HEK293 (cell line): ENCODE measurements around the gene DGKD.

ENCODE experiments used
- CTCF ChIA-PET: fragments of 350-600 bp; formaldehyde crosslinking; extraction: SDS; loops from one replicate; lab custom pipeline; 2021; ENCODE audit warnings: antibody characterized with exemption; lab: Yijun Ruan, JAX
- POLR2A ChIA-PET: fragments of 300-600 bp; formaldehyde crosslinking; extraction: SDS; loops from one replicate; lab custom pipeline; 2020; ENCODE audit warnings: antibody characterized with exemption, inconsistent platforms; lab: Yijun Ruan, JAX
- H3K27ac ChIP-seq: fragments of 200-500 bp; sonication (Bioruptor generic); 2 replicates; pipeline ENCODE4 v1.5.1; 2014; ENCODE audit warnings: low read depth, low read length, control low read depth, inconsistent platforms; ENCODE audit errors: extremely low read depth
- H3K36me3 ChIP-seq, 2 experiments: fragments of 200-500 bp in 1 of 2; sonication (Bioruptor generic) in 1 of 2; 1 replicate in 1 of 2; 2 replicates in 1 of 2; pipeline ENCODE4 v1.5.1; 2014 to 2017; ENCODE audit warnings: inconsistent platforms in 2 of 2, low read length in 2 of 2; ENCODE audit not compliant: control insufficient read depth in 2 of 2, insufficient read depth in 1 of 2
- H3K4me1 ChIP-seq: fragments of 200-500 bp; sonication (Bioruptor generic); 2 replicates; pipeline ENCODE4 v1.5.1; 2014; ENCODE audit warnings: mild to moderate bottlenecking, low read length, inconsistent platforms; ENCODE audit not compliant: control insufficient read depth, insufficient read depth
- H3K4me3 ChIP-seq: 2 replicates; pipeline ENCODE4 v1.5.1; 2011; ENCODE audit warnings: low read depth, mild to moderate bottlenecking, control low read depth, low read length, moderate library complexity
- H3K9me3 ChIP-seq: fragments of 200-500 bp; sonication (Bioruptor generic); 2 replicates; pipeline ENCODE4 v1.5.1; 2014; ENCODE audit warnings: low read depth, low read length, inconsistent platforms; ENCODE audit not compliant: control insufficient read depth, insufficient read depth
- MYNN ChIP-seq: fragments of 450-650 bp; formaldehyde crosslinking; IDR thresholded peaks from 2 replicates; pipeline ENCODE4 v1.5.1; 2016; ENCODE audit warnings: missing biosample characterization, missing genetic modification characterization, borderline replicate concordance
- MZF1 ChIP-seq: fragments of 450-650 bp; formaldehyde crosslinking; IDR thresholded peaks from 2 replicates; pipeline ENCODE4 v1.5.1; 2017; ENCODE audit warnings: missing biosample characterization, missing genetic modification characterization, borderline replicate concordance
- OSR2 ChIP-seq: fragments of 450-650 bp; formaldehyde crosslinking; IDR thresholded peaks from 2 replicates; pipeline ENCODE4 v1.5.1; 2016; ENCODE audit warnings: missing biosample characterization, missing genetic modification characterization
- PRDM1 ChIP-seq: fragments of 450-650 bp; formaldehyde crosslinking; IDR thresholded peaks from 2 replicates; pipeline ENCODE4; 2016; ENCODE audit warnings: missing biosample characterization, missing genetic modification characterization
- WT1 ChIP-seq: fragments of 450-650 bp; formaldehyde crosslinking; IDR thresholded peaks from 2 replicates; pipeline ENCODE4 v1.5.1; 2016; ENCODE audit warnings: missing biosample characterization, missing genetic modification characterization
- ZBTB1 ChIP-seq: fragments of 450-650 bp; formaldehyde crosslinking; IDR thresholded peaks from 2 replicates; pipeline ENCODE4 v1.5.1; 2016; ENCODE audit warnings: missing biosample characterization, missing genetic modification characterization
- ZFP37 ChIP-seq: fragments of 450-650 bp; formaldehyde crosslinking; IDR thresholded peaks from 2 replicates; pipeline ENCODE4 v1.5.1; 2016; ENCODE audit warnings: missing biosample characterization, missing genetic modification characterization
- ZNF112 ChIP-seq: fragments of 450-650 bp; formaldehyde crosslinking; IDR thresholded peaks from 2 replicates; pipeline ENCODE4 v1.5.0; 2017; ENCODE audit warnings: missing biosample characterization, missing genetic modification characterization
- ZNF514 ChIP-seq: fragments of 450-650 bp; formaldehyde crosslinking; IDR thresholded peaks from 2 replicates; pipeline ENCODE4 v1.5.1; 2016; ENCODE audit warnings: missing biosample characterization, missing genetic modification characterization
- ZNF544 ChIP-seq: fragments of 450-650 bp; formaldehyde crosslinking; IDR thresholded peaks from 2 replicates; pipeline ENCODE4 v1.5.0; 2017; ENCODE audit warnings: missing biosample characterization, missing genetic modification characterization
- ZNF629 ChIP-seq: fragments of 450-650 bp; formaldehyde crosslinking; IDR thresholded peaks from 2 replicates; pipeline ENCODE4 v1.5.1; 2017; ENCODE audit warnings: missing biosample characterization, missing genetic modification characterization
- ZNF664 ChIP-seq: fragments of 450-650 bp; formaldehyde crosslinking; IDR thresholded peaks from 2 replicates; pipeline ENCODE4 v1.5.1; 2016; ENCODE audit warnings: missing biosample characterization, missing genetic modification characterization
- ZNF677 ChIP-seq: fragments of 450-650 bp; IDR thresholded peaks from 2 replicates; pipeline ENCODE4 v1.5.0; 2018; ENCODE audit warnings: missing biosample characterization, mild to moderate bottlenecking, missing genetic modification characterization, moderate library complexity
- ZNF692 ChIP-seq: fragments of 450-650 bp; formaldehyde crosslinking; IDR thresholded peaks from 2 replicates; pipeline ENCODE4 v1.5.1; 2016; ENCODE audit warnings: missing biosample characterization, missing genetic modification characterization
- ZNF791 ChIP-seq: fragments of 450-650 bp; formaldehyde crosslinking; IDR thresholded peaks from 2 replicates; pipeline ENCODE4 v1.5.1; 2016; ENCODE audit warnings: missing biosample characterization, missing genetic modification characterization
- ZNF792 ChIP-seq: fragments of 450-650 bp; formaldehyde crosslinking; IDR thresholded peaks from 2 replicates; pipeline ENCODE4 v1.5.1; 2016; ENCODE audit warnings: missing biosample characterization, missing genetic modification characterization
- ZNF843 ChIP-seq: fragments of 450-650 bp; formaldehyde crosslinking; IDR thresholded peaks from 2 replicates; pipeline ENCODE4 v1.5.1; 2016; ENCODE audit warnings: missing biosample characterization, missing genetic modification characterization
- TF ChIP-seq, protein P1 (sequence below): fragments of 450-650 bp; formaldehyde crosslinking; IDR thresholded peaks from 2 replicates; pipeline ENCODE4 v1.5.1; 2016; ENCODE audit warnings: missing biosample characterization, missing genetic modification characterization
- TF ChIP-seq, protein P2 (sequence below): fragments of 450-650 bp; formaldehyde crosslinking; IDR thresholded peaks from 2 replicates; pipeline ENCODE4 v1.5.1; 2016; ENCODE audit warnings: missing biosample characterization, missing genetic modification characterization
- TF ChIP-seq, protein P3 (sequence below): fragments of 450-650 bp; formaldehyde crosslinking; IDR thresholded peaks from 2 replicates; pipeline ENCODE4 v1.5.1; 2016; ENCODE audit warnings: missing biosample characterization, missing genetic modification characterization
- TF ChIP-seq, protein P4 (sequence below): fragments of 450-650 bp; formaldehyde crosslinking; IDR thresholded peaks from 2 replicates; pipeline ENCODE4 v1.5.1; 2017; ENCODE audit warnings: missing biosample characterization, missing genetic modification characterization

The DGKD gene

GRCh38 chr2:233414777-233415570 lies 60.7 kb downstream of the DGKD start:
- no peak overlapping the region for H3K4me3 ChIP-seq
- CTCF ChIA-PET: interaction anchor here (0.6 to 1.1 kb wide), 2 partner anchors 29 to 119 kb away, joined by 3 to 4 read pairs; no protein-coding TSS in a partner anchor
- no peak overlapping the region for H3K27ac ChIP-seq
- H3K9me3 ChIP-seq: no peaks in the 10 kb centered on the region
- POLR2A ChIA-PET: interaction anchor here (0.5 kb wide), 1 partner anchor 852 kb away, joined by 4 read pairs; no protein-coding TSS in a partner anchor
- TF ChIP-seq ZNF514 (tag by site-specific recombination) (no peak), ZNF843 (no peak), ZNF677 (no peak), ZNF112 (no peak), ZNF544 (tag by site-specific recombination) (no peak), ZNF629 (tag by site-specific recombination) (0 out of 2 replicates have a peak, but pooled peaks have one; percentile 42), ZBTB1 (tag by site-specific recombination) (no peak), ZNF792 (tag by site-specific recombination) (no peak), MZF1 (tag by site-specific recombination) (no peak), ZFP37 (tag by site-specific recombination) (no peak), ZNF664 (tag by site-specific recombination) (no peak), PRDM1 (peak; percentile 41; the same call in 1 of the 2 replicates), OSR2 (tag by site-specific recombination) (no peak), ZNF791 (no peak), MYNN (tag by site-specific recombination) (no peak)
- TF ChIP-seq, protein P1, sequence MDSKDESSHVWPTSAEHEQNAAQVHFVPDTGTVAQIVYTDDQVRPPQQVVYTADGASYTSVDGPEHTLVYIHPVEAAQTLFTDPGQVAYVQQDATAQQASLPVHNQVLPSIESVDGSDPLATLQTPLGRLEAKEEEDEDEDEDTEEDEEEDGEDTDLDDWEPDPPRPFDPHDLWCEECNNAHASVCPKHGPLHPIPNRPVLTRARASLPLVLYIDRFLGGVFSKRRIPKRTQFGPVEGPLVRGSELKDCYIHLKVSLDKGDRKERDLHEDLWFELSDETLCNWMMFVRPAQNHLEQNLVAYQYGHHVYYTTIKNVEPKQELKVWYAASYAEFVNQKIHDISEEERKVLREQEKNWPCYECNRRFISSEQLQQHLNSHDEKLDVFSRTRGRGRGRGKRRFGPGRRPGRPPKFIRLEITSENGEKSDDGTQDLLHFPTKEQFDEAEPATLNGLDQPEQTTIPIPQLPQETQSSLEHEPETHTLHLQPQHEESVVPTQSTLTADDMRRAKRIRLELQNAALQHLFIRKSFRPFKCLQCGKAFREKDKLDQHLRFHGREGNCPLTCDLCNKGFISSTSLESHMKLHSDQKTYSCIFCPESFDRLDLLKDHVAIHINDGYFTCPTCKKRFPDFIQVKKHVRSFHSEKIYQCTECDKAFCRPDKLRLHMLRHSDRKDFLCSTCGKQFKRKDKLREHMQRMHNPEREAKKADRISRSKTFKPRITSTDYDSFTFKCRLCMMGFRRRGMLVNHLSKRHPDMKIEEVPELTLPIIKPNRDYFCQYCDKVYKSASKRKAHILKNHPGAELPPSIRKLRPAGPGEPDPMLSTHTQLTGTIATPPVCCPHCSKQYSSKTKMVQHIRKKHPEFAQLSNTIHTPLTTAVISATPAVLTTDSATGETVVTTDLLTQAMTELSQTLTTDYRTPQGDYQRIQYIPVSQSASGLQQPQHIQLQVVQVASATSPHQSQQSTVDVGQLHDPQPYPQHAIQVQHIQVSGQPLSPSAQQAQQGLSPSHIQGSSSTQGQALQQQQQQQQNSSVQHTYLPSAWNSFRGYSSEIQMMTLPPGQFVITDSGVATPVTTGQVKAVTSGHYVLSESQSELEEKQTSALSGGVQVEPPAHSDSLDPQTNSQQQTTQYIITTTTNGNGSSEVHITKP (tag by site-specific recombination): 0 out of 2 replicates have a peak, but pooled peaks have one; percentile 20
- TF ChIP-seq, protein P2, sequence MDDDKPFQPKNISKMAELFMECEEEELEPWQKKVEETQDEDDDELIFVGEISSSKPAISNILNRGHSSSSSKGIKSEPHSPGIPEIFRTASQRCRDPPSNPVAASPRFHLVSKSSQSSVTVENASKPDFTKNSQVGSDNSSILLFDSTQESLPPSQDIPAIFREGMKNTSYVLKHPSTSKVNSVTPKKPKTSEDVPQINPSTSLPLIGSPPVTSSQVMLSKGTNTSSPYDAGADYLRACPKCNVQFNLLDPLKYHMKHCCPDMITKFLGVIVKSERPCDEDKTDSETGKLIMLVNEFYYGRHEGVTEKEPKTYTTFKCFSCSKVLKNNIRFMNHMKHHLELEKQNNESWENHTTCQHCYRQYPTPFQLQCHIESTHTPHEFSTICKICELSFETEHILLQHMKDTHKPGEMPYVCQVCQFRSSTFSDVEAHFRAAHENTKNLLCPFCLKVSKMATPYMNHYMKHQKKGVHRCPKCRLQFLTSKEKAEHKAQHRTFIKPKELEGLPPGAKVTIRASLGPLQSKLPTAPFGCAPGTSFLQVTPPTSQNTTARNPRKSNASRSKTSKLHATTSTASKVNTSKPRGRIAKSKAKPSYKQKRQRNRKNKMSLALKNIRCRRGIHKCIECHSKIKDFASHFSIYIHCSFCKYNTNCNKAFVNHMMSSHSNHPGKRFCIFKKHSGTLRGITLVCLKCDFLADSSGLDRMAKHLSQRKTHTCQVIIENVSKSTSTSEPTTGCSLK (tag by site-specific recombination): no peak
- TF ChIP-seq, protein P3, sequence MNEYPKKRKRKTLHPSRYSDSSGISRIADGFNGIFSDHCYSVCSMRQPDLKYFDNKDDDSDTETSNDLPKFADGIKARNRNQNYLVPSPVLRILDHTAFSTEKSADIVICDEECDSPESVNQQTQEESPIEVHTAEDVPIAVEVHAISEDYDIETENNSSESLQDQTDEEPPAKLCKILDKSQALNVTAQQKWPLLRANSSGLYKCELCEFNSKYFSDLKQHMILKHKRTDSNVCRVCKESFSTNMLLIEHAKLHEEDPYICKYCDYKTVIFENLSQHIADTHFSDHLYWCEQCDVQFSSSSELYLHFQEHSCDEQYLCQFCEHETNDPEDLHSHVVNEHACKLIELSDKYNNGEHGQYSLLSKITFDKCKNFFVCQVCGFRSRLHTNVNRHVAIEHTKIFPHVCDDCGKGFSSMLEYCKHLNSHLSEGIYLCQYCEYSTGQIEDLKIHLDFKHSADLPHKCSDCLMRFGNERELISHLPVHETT (tag by site-specific recombination): no peak
- TF ChIP-seq, all 188 proteins: peak for 3
- Histone ChIP-seq H3K36me3 (peaks cover 0 to 6% of the 10 kb centered on the region in 2 experiments; a peak in 1 of 3 replicates), H3K4me1 (0 out of 2 replicates have a peak, but pooled peaks cover 5% of the 10 kb centered on the region)

DNA sequence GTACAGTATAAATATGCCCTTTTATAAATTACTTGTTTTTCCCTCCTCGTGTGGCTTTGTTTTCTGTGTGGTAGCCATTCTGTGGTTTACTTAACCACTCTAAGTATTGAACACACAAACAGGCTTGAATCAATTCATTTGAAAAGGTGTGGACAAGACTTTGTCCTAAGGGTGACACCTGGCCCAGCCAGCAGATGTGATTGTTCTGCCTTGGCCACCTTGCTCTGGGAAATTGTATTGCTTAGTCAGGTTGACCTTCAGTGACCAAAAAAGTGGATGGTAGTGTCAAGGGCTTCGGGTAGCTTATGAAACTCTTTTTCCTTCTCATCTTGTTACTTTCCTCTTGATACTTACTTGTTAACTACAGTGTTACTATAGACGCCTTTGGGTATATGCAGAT lies 61.9 kb downstream of the DGKD start:
- Histone ChIP-seq H3K4me1 (0 out of 2 replicates have a peak, but pooled peaks cover 8% of the 10 kb centered on the region), H3K9me3 (no peaks in the 10 kb centered on the region), H3K27ac (no peak overlapping the region), H3K36me3 (peaks cover 0 to 6% of the 10 kb centered on the region in 2 experiments; a peak in 1 of 3 replicates), H3K4me3 (no peak overlapping the region)
- POLR2A ChIA-PET: no interaction called here
- TF ChIP-seq, protein P4, sequence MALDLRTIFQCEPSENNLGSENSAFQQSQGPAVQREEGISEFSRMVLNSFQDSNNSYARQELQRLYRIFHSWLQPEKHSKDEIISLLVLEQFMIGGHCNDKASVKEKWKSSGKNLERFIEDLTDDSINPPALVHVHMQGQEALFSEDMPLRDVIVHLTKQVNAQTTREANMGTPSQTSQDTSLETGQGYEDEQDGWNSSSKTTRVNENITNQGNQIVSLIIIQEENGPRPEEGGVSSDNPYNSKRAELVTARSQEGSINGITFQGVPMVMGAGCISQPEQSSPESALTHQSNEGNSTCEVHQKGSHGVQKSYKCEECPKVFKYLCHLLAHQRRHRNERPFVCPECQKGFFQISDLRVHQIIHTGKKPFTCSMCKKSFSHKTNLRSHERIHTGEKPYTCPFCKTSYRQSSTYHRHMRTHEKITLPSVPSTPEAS (tag by site-specific recombination): no peak
- TF ChIP-seq WT1 (tag by site-specific recombination) (no peak), ZNF692 (no peak)
- TF ChIP-seq, all 188 proteins: peak for 0
- CTCF ChIA-PET: no interaction called here
